Ascending aorta (tissue), 2 donors: ENCODE data around the gene KCNA1. TPM values are rescaled to one million over a fixed set of nuclear protein-coding genes. Genes with fewer than 3 reads are reported as not detected.

Source experiments
- DNase-seq, 2 donors: peaks; one replicate each; pipeline ENCODE4 v3.0.0-alpha.2; 2019; ENCODE audit warnings: low spot score in 2 of 2
- H3K27ac ChIP-seq, 2 donors: fragments of 200-600 bp; sonication (generic); one replicate each; pipeline ENCODE4 v1.5.1; 2016 to 2017; ENCODE audit warnings: mild to moderate bottlenecking in 1 of 2
- H3K27me3 ChIP-seq: fragments of 200-600 bp; sonication (generic); one replicate; pipeline ENCODE4 v1.5.1; 2017
- H3K36me3 ChIP-seq, 2 donors: fragments of 200-600 bp; sonication (generic); one replicate each; pipeline ENCODE4 v1.5.1; 2016
- H3K4me1 ChIP-seq, 2 donors: fragments of 200-600 bp; sonication (generic); one replicate each; pipeline ENCODE4 v1.5.1; 2016 to 2017; ENCODE audit warnings: mild to moderate bottlenecking in 1 of 2
- H3K4me3 ChIP-seq, 2 donors: fragments of 200-600 bp; sonication (generic); one replicate each; pipeline ENCODE4 v1.5.1; 2016 to 2017; ENCODE audit warnings: mild to moderate bottlenecking in 1 of 2
- H3K9me3 ChIP-seq, 2 donors: fragments of 200-600 bp; sonication (generic); one replicate each; pipeline ENCODE4 v1.5.1; 2016
- CTCF ChIP-seq, 3 experiments: fragments of 200-600 bp in 2 of 3; fragments of 450-650 bp in 1 of 3; sonication (generic) in 2 of 3; IDR thresholded peaks; one replicate each; pipeline ENCODE4 v1.5.1; 2016 to 2019; ENCODE audit warnings: antibody characterized with exemption in 3 of 3, mild to moderate bottlenecking in 1 of 3, moderate library complexity in 1 of 3
- intact Hi-C: fragments of 100-400 bp; cut with DNase I; formaldehyde crosslinking; loops from one replicate; pipeline ENCODE4 v1.15.1; 2023
- total RNA-seq: library from RNA; depleted of rRNA; stranded (reverse); fragments of >200 nt; gene quantifications from one replicate; pipeline ENCODE4 v1.1.0, GENCODE V29; 2016

Gene KCNA1
- total RNA-seq, 1 donor from 2014 or later: not detected

GRCh38 chr12:4956968-4957367 is 47.3 kb downstream of the KCNA1 start:
- no peaks in the 10 kb centered on the region for H3K36me3 ChIP-seq
- TF ChIP-seq CTCF (IDR thresholded peaks at IDR 0.05): no peak
- H3K4me3 ChIP-seq: no peak overlapping the region
- no peaks in the 10 kb centered on the region for H3K27me3 ChIP-seq
- H3K4me1 ChIP-seq: no peaks in the 10 kb centered on the region
- no peak for DNase-seq
- H3K9me3 ChIP-seq: no peaks in the 10 kb centered on the region
- no peak overlapping the region for H3K27ac ChIP-seq
- intact Hi-C loops: no loop called here

- no peak for TF ChIP-seq CTCF (IDR thresholded peaks at IDR 0.05)
- H3K4me3 ChIP-seq: no peak overlapping the region
- no peak for DNase-seq
- H3K36me3 ChIP-seq: no peaks in the 10 kb centered on the region
- no peaks in the 10 kb centered on the region for H3K4me1 ChIP-seq
- intact Hi-C loops: no loop called here
- H3K9me3 ChIP-seq: no peaks in the 10 kb centered on the region
- H3K27ac ChIP-seq: no peak overlapping the region
- H3K27me3 ChIP-seq: no peaks in the 10 kb centered on the region
Measured at GRCh38 chr12:4957761-4958160, 48.1 kb downstream of the KCNA1 start.

- intact Hi-C loops: no loop called here
- Histone ChIP-seq H3K4me1 (no peaks in the 10 kb centered on the region), H3K27me3 (no peaks in the 10 kb centered on the region), H3K36me3 (no peaks in the 10 kb centered on the region), H3K9me3 (no peaks in the 10 kb centered on the region), H3K27ac (no peak overlapping the region), H3K4me3 (no peak overlapping the region)
- no peak for TF ChIP-seq CTCF (IDR thresholded peaks at IDR 0.05)
- no peak for DNase-seq
Measured at GRCh38 chr12:4958697-4959375, 49.1 kb downstream of the KCNA1 start.

- Histone ChIP-seq H3K27ac (no peak overlapping the region), H3K27me3 (no peaks in the 10 kb centered on the region), H3K4me1 (no peaks in the 10 kb centered on the region), H3K9me3 (no peaks in the 10 kb centered on the region), H3K4me3 (no peak overlapping the region), H3K36me3 (no peaks in the 10 kb centered on the region)
- TF ChIP-seq CTCF (IDR thresholded peaks at IDR 0.05): no peak
- intact Hi-C loops: no loop called here
- no peak for DNase-seq
Measured at GRCh38 chr12:4959381-4959780, 49.7 kb downstream of the KCNA1 start.

- no peak for DNase-seq
- TF ChIP-seq CTCF (IDR thresholded peaks at IDR 0.05): no peak
- H3K4me3 ChIP-seq: peak overlapping the region in 1 of 2 donors; percentile 41
Measured at GRCh38 chr12:4960030-4960429, 50.3 kb downstream of the KCNA1 start.

GRCh38 chr12:4960547-4960946 is 50.8 kb downstream of the KCNA1 start:
- H3K4me3 ChIP-seq: no peak overlapping the region
- H3K27ac ChIP-seq: no peak overlapping the region
- TF ChIP-seq CTCF (IDR thresholded peaks at IDR 0.05): no peak
- no peaks in the 10 kb centered on the region for H3K9me3 ChIP-seq
- no peaks in the 10 kb centered on the region for H3K4me1 ChIP-seq
- H3K27me3 ChIP-seq: no peaks in the 10 kb centered on the region
- no peak for DNase-seq
- H3K36me3 ChIP-seq: no peaks in the 10 kb centered on the region
- intact Hi-C loops: no loop called here

More at GRCh38 chr12:4960030-4960429, 50.3 kb downstream of the KCNA1 start:
- Histone ChIP-seq H3K27me3 (no peaks in the 10 kb centered on the region), H3K4me1 (no peaks in the 10 kb centered on the region), H3K27ac (no peak overlapping the region), H3K36me3 (no peaks in the 10 kb centered on the region), H3K9me3 (no peaks in the 10 kb centered on the region)
- intact Hi-C loops: no loop called here
